Measurements from ENCODE around the gene COL19A1.

- TF ChIP-seq CTCF (conservative IDR thresholded peaks at IDR 0.05) (no peak), EZH2 (IDR thresholded peaks at IDR 0.05; ENCODE audit: low read depth) (no peak)
Measured at GRCh38 chr6:69866351-69866769, at the start of gene COL19A1.

Data from PC-9 (cell line).